HG02973 (cell line): ENCODE results near the gene LMF1.
"Not testable (repeated sequence)": the region's sequence is repeated elsewhere in the genome, so short reads cannot be mapped to it uniquely, and the experiment has no call there.

ENCODE experiments used
- ATAC-seq: cut with Tn5 transposase; IDR thresholded peaks from one replicate; pipeline ENCODE4 v1.9.1; 2021; ENCODE audit warnings: moderate library complexity; ENCODE audit not compliant: unreplicated experiment

The LMF1 gene

DNA sequence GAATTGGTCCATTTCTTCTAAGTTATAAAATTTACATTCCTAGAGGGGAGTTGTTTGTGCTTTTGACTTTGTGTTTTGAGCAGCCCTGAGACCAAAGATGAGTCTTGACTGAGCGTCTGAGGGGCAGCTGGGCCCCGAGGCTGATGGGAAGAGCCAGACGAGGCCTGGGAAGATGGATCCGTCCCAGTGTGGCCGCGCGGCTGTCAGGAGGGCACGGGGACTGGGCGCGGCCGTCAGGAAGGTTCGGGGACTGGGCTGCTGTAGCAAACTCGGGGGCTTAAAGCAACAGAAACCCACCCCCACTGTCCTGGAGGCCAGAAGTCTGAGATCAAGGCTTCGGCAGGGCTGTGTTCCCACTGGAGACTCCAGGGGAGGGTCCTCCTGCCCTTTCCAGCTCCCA is 132.0 kb downstream of the LMF1 start:
- no peak for ATAC-seq

DNA sequence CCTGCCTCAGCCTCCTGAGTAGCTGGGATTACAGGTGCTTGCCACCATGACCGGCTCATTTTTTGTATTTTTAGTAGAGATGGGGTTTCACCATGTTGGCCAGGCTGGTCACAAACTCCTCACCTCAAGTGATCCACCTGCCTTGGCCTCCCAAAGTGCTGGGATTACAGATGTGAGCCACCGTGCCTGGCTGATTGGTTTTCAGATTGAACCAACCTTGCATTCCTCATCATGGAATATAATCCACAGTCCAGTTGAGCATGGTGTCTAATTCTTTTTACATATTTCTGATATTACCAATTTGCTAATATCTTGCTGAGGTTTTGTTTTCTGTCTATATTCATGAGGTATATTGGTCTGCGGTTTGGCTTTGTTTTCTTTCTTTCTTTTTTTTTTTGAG is 134.0 kb downstream of the LMF1 start:
- not testable (repeated sequence) for ATAC-seq

DNA sequence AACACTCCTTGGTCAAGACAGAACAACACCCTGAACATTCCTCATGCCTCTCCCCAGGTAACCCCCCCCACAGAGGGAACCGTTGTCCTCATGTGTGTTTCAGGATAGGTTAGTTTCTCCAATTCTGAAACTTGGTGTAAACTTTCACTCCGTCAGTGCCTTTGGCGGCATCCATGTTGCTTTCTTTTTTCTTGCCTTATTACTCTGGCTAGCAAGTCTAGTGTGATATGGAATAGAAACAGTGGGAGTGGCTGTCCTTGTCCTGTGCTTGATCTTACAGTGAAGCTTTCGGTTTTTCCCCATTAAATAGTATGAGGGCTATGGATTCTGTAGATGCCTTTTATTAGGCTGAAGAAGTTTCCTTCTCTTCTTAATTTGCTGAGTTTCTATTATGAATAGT is 134.6 kb downstream of the LMF1 start:
- no peak for ATAC-seq

DNA sequence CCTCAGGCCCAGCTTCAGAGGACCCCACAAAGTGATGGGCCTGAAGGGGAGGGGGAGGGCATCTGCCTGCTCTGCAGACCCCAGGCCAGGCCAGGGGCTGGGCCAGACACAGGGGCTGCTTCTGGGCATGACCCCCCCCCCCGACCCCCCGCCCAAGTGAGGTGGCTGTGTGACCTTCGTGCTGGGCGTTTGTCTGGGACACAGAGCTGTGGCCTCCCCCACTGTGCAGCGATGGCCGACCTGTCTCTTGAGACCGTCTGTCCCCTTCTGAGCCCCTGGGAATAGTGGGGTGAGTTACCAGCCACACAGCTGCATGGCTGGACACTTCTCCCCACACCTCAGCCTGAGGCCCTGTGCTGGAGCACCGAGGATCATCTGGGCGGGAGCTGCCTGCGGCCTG is 135.4 kb downstream of the LMF1 start:
- ATAC-seq: no peak

DNA sequence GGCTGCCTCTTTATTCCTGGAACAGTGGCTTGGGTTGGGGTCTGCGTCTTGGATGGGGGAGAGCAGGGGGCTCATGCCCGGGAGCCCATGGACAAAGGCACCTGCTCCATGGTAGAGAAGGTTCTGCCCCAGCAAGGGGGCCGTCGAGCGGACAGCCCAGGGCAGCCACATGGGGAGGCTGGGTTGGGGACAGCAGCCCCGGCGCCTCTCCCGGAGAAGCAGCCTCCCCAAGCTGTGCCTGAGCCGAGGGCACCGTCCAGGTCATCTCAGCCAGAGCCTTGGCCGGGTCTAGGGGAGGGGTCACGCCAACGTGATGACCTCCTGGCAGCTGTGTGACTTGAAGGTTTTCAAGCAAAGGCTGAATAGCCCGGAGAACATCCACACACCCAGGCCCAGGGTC is 137.4 kb downstream of the LMF1 start:
- ATAC-seq: no peak

DNA sequence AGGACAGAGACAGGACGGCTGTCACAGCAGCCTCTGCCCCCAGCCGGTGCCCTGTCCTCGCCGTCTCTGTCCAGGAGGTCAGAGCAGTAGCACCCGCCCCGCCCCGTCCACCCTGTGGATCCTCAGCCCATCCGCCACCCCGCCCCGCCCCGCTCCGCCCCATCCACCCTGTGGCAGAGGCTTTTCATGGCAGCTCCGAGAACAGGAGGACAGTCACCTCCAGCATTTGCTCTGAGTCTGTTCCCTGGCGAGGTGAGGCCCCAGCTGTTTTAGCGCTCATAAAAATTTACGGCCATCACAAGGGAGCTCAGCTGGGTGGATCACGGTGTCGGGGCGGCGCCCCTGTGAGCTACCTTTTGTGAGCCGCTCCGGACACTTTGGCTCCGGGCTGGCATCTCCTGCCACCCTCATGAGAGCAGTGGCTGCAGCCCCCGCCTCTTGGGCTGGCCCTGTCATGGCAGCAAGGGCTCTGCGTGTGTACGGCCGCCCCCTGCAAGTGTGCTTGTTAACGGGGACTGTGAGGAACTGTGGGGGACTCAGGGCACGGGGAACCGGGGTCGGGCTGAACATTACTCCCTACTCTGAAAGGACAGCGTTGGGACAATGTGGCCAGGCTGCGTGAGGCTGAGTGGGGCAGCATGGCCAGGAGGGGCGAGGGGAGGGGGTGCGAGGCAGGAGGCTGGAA is 138.0 kb downstream of the LMF1 start:
- no peak for ATAC-seq

DNA sequence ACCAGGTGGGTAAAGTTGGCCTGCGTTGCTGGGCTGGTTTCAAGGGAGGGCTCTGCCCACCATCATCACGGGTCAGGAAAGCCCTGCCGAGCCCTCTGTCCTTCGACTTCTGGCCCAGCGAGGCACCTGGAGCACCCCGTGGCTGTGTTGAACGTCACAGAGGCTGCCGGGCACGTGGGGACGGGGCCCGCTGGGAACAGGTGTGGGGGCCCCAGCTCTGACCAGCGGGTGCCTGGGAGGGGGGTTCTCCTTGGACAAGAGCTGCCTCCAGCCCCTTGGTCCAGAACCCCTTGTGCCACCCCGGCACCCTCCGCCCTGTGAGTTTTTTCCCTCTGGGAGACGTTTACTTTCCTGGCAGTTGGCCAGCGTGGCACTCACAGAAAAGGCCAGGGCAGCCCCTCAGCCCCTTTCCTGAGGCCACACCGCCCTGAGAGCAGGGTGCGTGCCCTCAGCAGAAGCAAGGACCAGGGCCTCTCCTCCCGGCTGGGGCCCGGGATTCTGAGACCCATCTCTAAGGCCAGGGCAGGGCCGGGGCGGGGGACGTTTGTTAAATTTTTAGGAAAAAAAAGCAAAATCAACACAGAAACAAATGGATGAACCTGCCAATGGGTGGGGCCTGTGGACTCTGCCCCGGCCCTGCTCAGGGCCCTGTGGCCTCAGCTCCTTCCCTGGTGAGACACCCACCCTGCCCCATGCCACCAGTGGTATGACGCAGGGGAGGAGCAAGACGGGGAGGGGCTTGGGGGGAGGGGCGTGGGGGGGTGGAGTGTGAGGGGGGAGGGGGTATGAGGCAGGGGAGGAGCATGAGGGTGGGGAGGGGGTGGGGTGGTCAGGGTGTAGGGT is 139.0 kb downstream of the LMF1 start:
- ATAC-seq: no peak

DNA sequence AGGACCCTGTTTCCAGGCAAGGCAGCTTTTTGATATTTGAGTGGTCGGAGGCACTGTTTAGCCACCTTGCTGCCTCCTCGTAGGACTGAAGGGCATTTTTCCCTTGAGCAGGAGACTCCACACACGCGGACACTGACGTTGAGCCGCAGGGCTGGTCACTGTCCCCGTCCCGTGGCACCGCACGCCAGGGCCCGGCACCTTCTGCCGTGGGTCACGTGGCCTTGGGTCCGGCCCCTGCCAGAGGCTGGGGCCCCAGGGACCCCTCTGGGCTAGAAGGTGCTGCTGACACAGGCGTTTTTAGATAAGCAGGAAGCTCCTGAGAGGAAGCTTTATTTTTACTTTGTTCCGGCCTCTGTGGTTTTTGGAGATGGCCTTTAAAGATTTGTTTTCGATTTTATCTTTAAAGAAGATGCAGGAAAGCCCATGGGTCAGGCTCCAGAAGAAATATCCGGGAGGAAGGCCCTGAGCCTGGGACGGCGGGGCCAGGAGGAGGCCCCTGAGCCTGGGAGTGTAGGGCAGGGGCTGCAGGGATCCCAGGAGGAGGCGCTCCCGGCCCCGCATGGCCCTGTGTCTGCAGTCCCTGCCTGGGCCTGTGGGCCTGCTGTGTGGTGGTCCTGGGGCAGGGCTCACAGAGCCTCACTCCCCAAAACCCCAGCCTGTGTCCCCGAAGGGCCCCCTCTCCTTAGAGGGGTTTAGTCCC is 139.8 kb downstream of the LMF1 start:
- ATAC-seq: no peak

DNA sequence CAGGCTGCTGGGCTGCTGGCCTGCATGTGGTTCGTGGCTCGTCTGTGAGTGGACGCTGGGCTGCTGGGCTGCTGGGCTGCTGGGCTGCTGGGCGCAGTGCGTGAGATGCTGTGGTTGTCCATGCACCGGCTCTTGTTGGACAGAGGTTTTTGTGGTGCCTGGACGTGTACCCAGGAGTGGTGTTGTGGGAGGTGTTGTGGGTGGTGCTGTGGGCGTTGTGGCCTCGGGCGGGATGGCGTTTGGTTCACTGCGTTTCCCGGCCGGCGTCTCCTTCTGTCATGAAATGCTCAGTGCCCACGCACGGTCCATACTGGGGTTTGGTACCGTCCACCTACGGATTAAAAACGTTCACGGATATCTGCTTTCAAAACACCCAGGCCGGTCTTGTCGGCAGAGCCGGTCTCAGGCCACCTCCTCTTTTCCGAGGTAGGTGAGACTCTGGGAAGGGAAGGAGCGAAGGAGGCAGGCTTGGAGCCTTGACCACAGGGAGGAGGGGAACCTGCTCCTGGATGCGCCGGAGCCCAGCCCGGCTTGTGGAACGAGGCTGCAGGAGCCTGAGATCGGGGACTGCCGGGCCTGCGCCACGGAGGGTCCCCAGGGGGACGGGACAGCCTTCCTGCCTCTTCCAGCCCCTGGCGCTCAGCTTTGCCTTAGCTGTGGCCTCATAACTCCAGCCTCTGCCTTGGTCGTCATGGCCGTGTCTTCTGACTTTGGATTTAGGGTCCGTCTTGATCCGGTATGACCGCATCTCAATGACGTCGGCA is 140.5 kb downstream of the LMF1 start:
- ATAC-seq: no peak

DNA sequence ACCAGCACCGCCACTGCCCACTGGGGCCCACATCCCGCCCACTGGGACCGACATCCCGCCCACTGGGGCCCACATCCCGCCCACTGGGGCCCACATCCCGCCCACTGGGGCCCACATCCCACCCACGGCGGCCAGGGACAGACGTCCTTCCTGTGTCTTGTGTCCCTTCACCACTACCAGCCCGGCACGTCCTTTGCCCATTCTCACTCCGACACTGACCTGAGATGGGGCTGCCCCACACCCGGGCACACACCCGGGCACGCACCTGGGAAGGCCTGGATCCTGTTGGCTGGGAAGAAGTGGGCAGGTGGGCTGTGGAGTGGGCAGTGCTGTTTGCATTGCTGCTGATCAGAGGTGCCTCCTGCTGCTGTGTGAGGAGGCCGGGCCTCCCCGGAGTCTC is 141.9 kb downstream of the LMF1 start:
- ATAC-seq: no peak

DNA sequence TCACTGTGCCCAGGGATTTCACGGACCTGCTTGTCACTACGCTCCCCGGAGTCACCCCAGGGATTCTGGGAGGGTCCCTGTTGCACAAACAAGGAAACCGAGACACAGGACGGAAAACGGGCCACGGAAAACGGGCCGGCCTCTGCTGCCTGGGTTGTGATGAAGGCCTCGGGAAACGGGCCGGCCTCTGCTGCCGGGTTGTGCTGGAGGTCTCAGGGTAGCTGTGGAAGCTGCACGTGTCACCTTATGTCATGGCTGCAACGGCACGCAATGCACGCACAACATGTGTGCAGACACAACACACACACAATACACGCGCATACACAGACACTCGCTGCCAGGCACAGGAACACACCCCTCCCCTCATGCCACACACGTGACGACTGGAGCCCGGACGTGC is 143.3 kb downstream of the LMF1 start:
- no peak for ATAC-seq

DNA sequence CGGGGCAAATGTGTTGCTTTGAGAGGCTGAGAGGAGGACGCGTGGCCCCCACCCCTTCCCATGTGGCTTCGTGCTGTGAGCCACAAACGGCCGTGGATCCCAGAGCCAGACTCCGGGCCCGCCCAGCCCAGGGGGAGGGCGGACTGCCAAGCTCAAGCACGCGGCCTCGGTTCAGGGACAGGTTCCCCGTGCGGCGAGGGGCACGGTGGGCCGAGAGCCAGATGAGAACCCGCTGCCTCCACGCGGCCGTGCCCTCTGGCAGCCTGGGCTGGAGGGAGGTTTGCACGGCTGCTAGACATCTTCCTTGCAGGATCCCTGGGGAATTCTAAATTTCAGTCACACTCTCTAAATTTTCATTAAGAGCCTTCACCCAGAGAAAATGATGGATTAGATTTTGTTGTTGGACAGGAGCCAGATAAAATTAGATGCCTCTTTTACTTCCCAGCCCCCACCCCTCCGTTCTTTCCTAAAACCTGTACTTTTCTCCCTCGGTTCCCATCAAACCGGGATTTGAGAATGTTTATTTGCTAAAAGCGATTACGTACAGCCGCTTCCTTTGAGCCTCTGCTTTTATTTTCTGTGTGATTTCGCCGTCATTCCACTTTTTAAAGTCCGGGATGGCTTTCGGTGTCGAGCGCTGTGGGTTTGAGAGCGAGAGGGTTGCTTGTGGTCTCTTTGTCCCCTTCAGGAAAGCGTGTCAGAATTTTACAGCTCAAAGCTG is 145.3 kb downstream of the LMF1 start:
- no peak for ATAC-seq

DNA sequence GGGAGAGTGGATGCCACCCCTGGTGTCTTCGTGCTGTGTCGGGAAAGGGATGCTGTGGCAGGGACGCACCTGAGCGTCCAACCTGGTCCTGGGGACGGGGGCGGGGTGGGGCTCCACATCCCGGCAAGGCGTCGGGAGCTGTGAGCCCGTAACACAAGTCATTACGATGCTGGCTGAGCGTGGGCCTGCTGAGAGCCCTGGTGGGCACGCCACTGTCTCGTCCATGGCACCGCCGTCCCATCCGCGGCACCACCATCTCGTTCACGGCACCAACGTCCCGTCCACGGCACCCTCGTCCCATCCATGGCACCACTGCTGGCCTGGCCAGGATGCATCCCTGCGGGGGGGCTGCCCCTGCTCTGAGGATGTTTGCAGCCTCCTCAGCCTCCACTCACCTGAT is 146.2 kb downstream of the LMF1 start:
- no peak for ATAC-seq

DNA sequence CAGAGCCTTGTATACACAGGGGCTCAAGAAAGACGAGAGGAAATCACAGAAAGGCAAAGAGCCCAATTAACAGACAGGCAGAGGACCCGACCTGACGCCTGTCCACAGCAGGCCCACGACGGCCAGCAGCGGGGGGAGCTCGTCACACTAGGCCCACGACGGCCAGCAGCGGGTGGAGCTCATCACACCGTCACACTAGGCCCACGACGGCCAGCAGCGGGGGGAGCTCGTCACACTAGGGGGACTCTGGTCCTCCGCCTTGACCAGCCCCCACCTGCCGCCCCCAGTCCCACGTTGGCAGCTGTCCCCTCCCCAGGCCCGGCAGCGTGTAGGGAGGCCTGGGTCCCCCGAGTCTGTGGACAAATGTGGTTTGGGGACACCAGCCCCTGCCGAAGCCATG is 146.6 kb downstream of the LMF1 start:
- ATAC-seq: no peak

DNA sequence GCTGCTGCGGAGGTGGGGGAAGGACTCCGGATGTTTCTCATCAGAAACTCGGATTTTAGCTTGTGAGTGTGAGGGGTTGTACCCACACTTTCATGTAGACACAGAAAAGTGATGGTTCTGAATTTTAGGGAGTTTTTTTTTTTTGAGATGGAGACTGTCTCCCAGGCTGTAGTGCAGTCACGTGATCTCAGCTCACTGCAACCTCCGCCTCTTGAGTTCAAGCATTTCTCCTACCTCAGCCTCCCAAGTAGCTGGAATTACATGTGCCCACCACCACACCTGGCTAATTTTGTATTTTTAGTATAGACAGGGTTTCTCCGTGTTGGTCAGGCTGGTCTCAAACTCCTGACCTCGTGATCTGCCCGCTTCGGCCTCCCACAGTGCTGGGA is 147.9 kb downstream of the LMF1 start:
- ATAC-seq: no peak

DNA sequence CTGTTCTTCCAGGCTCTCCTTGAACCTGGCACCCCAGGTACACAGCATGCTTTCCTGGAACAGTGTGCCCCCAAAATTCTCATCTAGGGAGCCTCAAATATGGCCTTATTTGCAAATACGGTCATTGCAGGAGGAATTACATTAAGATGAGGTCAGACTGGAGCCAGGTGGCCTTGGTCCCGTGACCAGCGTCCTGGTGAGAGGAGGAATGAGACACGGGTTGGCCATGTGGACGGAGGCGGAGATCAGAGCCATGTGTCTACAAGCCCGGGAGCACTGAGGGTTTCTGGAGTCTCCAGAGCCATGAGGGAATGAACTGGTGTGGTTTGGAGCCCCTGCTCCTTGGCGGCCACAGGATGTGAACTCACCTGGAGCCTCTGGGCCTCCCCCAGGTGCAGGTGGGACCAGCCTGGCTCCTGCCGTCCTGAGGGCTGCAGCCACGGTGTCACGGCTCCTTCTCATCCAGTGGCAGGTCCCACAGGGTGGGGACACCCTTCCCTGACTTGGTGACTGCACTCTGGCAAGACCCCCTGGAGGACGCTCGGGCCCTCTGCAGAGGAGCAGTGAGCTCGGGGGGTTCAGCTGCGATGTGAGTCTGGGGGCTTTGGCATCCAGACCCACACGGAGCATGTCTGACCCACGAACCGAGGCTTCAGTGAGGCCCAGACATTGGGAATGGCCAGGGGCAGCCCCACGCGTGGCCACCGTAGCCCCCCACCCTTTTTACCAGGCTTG is 148.4 kb downstream of the LMF1 start:
- ATAC-seq: no peak

DNA sequence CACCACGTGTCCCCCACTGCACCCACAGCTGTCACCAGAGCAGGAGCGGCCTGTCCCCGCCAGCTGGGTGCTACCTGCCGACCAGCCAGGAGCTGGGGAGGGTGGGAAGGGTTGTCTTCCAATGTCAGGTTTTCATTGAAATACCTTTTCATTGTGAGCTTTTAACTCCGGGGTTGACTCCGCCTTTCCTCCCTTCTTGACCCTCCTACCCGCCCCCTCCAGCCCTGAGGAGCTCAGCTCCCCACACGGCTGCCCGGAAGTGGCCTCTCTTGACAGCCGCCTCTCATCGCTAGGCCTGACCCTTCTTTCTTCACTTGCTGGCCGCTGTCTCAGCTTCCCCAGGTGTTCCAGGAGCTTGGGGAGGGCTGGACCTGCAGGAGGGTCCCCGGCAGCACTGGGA is 149.0 kb downstream of the LMF1 start:
- no peak for ATAC-seq

DNA sequence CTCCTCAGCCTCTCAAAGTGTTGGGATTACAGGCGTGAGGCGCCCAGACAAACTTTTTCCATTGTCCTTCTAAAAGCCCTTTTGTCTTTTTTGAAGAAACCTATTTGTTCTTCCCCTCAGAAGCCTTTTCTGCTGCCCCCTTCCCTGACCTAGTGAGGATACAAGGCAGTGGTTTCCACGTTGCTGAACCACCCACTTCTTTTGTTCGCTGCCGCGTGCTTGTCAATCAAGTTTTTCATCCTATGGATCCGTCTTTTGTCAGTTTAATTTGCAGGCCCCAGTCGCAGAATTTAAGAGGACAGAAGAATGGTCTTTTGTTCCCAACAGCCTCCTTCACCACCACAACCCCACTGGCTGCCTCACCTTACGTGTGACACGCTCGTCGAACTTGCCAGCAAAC is 150.0 kb downstream of the LMF1 start:
- ATAC-seq: no peak

DNA sequence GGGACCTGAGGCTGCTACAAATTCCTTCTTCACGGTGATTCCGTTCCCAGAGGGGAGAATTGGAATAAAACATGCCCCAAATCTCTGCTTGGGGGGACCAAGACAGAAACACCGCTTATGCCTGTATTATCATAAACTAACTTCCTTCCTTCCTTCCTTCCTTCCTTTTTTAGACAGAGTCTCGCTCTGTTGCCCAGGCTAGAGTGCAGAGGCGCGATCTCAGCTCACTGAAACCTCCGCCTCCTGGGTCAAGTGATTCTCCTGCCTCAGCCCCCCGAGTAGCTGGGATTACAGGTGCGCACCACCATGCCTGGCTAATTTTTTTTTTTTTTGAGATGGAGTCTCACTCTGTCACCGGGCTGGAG is 150.8 kb downstream of the LMF1 start:
- not testable (repeated sequence) for ATAC-seq
